ENCODE results near the gene TMPRSS13.

TMPRSS13 gene

DNA sequence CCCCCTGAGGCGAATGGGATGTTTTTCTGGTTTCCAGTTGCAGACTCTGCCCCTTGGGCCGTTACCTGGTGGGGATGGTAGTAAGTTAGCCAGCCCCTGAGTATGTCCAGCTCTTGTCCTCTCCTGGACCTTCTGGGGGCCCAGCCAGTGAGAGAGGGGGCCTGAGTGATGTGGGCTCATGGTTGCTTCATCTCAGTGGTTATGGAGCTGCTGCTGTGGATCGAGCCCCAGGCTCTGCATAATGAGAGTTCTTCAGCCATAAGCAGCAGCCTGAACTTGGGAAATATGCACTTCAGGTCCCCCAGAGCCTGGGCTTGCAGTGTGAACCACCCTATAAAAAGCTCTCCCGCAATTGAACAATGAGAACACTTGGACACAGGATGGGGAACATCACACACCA is 5.9 kb downstream of the TMPRSS13 start:
- no peak for DNase-seq (ENCODE audit: low read depth)
- TF ChIP-seq, protein P1, sequence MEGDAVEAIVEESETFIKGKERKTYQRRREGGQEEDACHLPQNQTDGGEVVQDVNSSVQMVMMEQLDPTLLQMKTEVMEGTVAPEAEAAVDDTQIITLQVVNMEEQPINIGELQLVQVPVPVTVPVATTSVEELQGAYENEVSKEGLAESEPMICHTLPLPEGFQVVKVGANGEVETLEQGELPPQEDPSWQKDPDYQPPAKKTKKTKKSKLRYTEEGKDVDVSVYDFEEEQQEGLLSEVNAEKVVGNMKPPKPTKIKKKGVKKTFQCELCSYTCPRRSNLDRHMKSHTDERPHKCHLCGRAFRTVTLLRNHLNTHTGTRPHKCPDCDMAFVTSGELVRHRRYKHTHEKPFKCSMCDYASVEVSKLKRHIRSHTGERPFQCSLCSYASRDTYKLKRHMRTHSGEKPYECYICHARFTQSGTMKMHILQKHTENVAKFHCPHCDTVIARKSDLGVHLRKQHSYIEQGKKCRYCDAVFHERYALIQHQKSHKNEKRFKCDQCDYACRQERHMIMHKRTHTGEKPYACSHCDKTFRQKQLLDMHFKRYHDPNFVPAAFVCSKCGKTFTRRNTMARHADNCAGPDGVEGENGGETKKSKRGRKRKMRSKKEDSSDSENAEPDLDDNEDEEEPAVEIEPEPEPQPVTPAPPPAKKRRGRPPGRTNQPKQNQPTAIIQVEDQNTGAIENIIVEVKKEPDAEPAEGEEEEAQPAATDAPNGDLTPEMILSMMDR (IDR thresholded peaks at IDR 0.05; ENCODE audit: insufficient read depth, low read depth, low read length, missing control alignments): no peak
- H3K4me3 ChIP-seq (ENCODE audit: low read length): no peak overlapping the region

DNA sequence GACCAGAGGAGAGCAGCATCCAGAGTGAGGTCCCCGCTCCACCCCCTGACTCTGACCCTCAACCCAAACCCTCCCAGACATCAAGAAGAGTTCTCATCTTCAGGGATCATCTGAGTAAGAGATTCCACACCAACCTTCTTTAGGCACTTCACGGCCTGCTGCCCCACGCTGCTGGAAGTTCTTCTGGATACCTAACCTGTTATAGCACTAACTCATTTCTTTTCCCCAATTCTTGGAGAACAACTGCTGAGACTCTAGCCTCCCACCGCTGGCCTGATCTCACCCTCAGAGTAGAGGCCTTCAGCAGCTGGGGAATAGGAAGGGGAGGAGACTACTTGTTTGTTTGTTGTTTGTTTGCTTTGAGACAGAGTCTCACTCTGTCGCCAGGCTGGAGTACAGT is 7.3 kb downstream of the TMPRSS13 start:
- no peak overlapping the region for H3K4me3 ChIP-seq (ENCODE audit: low read length)
- TF ChIP-seq, protein P1 (IDR thresholded peaks at IDR 0.05; ENCODE audit: insufficient read depth, low read depth, low read length, missing control alignments): no peak
- no peak for DNase-seq (ENCODE audit: low read depth)

DNA sequence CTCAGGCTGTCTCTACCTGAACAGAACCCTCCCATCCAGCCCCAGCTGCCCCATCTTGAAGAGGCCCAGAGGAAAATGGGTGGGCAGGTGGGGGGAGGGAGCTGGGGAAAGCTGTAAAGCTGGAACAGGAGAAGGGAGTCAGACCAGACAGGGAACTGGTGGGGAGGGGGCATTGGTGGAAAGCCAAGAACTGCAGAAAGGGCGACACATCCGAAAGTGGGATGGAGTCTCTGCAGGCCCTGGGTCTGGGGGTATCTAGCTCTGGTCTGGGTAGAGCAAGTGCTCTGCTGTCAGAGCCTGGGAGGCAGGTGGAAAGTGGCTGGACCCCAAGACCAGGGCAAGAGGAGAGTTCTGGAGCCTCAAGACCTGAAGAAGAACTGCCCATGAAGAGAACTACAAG is 7.7 kb downstream of the TMPRSS13 start:
- TF ChIP-seq, protein P1 (IDR thresholded peaks at IDR 0.05; ENCODE audit: insufficient read depth, low read depth, low read length, missing control alignments): no peak
- DNase-seq (ENCODE audit: low read depth): no peak
- H3K4me3 ChIP-seq (ENCODE audit: low read length): no peak overlapping the region

DNA sequence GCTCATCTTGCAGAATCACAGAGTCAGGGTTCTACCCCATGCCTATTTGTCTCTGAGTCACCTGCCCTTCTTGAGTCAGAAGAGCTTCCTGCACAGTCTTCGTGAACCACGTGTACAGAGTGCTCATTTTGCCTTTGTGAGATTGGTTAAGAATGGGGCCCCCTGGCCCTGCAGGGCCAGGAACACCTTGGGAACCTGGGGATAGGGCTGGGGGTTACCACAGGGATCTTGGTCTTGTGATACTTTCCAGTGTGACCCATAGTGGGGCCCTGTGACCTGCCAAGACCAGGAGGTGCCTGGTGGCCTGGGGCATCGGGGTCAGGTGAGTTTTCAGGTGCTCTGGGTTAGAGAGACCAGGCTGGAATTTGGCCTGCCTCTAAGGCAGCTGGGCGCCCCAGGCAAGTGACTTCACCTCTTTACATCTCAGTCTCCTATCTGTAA is 9.4 kb downstream of the TMPRSS13 start:
- DNase-seq (ENCODE audit: low read depth): peak; percentile 32
- TF ChIP-seq, protein P1 (IDR thresholded peaks at IDR 0.05; ENCODE audit: insufficient read depth, low read depth, low read length, missing control alignments): no peak
- H3K4me3 ChIP-seq (ENCODE audit: low read length): no peak overlapping the region

DNA sequence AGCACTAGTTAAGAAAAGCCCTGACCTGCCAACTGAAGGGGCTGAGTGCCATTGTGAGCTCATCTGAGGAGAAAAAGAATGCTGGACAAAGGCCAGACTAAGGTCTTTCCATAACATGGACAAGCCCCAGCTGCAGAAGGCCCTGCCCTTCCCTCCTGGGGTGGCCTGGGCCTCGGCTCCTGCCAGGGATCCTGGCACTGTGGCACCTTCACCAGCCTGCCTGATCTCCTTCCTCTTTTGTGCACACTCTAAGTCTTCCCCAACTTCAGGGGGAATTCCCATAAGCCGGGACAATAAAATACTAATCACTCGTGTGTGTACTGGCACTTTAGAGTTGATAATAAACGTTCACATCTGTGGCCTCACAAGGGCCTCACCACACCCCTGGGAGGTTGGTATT is 9.9 kb downstream of the TMPRSS13 start:
- DNase-seq (ENCODE audit: low read depth): no peak
- TF ChIP-seq, protein P1 (IDR thresholded peaks at IDR 0.05; ENCODE audit: insufficient read depth, low read depth, low read length, missing control alignments): no peak
- no peak overlapping the region for H3K4me3 ChIP-seq (ENCODE audit: low read length)

DNA sequence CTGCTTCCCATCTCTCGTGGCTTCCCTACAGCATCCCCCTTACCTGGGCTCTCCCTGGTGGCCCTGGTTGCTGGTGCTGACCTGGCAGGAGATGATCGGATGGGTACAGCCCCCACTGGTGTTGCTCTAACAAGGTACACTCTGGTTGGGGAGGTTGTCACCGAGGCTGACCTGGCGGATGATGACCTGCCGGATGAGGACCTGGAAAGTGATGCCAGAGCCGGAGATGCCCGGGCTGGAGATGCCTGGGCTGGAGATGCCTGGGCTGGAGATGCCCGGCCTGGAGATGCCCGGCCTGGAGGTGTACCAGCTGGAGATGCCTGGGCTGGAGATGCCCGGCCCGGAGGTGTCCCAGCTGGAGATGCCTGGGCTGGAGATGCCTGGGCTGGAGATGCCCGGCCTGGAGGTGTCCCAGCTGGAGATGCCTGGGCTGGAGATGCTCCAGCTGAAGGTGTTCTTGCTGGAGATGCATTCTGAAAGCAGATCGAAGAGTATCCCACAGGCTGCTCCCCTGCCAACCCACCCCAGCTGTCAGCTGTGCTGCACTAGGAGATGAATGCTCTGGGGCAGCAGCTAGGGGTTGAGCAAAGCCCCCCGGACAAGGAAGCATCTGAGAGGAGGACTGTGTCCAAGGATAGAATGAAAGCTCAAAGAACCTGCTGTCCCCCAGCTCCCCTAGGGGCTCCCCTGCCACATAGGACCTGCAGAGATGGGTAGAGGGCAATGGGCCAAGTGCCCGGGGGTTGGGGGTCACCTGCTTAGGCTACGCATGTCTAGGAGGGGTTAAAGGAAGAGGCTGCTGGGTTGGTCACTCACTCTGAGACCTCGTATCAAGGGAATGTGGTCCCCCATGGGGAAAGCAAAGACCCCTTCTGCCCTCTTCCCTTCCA is 10.6 kb downstream of the TMPRSS13 start:
- H3K4me3 ChIP-seq (ENCODE audit: low read length): no peak overlapping the region

More for the DNA sequence above, 10.6 kb downstream of the TMPRSS13 start:
- TF ChIP-seq, protein P1 (IDR thresholded peaks at IDR 0.05; ENCODE audit: insufficient read depth, low read depth, low read length, missing control alignments): no peak
- DNase-seq (ENCODE audit: low read depth): no peak

All from epithelial cell of esophagus (primary cell).